ENCODE measurements around the gene PPP2R5D.
A peak's percentile ranks its signal among the peaks of the same experiment; 100 is the strongest.
"Not testable (repeated sequence)": the region's sequence is repeated elsewhere in the genome, so short reads cannot be mapped to it uniquely, and the experiment has no call there.

Gene PPP2R5D

DNA sequence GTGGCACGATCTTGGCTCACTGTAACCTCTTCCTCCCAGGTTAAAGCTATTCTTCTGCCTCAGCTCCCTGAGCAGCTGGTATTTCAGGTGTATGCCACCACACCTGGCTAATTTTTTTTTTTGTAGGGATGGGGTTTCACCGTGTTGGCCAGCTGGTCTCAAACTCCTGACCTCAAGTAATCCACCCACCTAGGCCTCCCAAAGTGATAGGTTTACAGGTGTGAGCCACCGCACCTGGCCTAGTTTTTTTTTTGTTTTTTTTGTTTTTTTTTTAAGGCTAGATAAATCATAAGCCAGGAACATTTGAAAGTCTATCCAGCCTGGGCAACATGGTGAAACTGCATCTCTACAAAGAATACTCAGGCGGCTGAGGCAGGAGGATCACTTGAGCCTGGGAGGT is 48.0 kb downstream of the PPP2R5D start:
- no peak for DNase-seq (ENCODE audit: low spot score)

DNA sequence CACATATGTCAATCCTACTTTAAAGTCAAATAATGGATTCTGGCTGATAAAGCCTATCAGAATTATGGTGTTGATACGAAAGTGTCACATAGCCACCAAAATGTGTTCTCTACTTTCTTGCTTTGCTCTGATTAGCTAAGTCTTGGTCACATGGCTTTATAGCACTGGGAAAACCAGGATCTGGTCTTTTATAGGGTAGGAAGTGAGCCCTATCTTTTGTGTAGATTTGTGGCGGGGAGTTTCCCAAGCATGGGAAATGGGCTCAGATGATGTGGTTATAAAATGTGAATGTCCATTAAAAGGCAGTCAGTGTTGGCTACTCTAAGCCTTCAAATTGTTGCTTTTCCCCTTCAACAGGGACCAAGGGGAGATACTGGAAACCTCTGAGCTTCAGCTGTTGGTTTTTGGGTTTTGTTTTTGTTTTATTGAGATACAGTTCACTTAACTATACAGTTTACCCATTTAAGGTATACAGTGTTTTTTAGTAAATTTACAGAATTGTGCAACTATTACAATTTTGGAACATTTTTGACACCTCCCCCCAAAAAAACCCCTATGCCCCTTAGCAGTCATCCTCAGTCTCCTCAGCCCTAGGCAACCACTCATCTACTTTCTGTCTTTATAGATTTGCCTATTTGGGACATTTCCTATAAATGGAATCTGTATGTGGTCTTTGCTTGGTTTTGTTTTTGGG is 49.3 kb downstream of the PPP2R5D start:
- no peak for DNase-seq (ENCODE audit: low spot score)

DNA sequence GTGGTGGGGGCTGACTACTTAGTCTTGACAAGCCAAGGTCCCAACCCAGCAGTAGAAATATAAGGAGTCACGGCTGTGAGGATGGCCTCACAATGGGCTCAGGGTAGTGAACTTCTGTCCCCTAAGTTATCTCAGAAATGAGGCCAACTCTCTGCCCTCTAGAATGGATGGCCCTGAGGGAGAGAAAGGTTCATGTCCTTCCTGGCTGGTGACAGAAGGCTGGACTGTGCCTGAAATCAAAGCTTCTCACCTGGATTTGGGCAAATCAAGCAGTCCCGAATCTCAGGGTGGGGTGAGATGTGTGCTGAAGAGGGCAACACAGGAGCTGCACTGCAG is 49.8 kb downstream of the PPP2R5D start:
- DNase-seq (ENCODE audit: low spot score) = no peak

DNA sequence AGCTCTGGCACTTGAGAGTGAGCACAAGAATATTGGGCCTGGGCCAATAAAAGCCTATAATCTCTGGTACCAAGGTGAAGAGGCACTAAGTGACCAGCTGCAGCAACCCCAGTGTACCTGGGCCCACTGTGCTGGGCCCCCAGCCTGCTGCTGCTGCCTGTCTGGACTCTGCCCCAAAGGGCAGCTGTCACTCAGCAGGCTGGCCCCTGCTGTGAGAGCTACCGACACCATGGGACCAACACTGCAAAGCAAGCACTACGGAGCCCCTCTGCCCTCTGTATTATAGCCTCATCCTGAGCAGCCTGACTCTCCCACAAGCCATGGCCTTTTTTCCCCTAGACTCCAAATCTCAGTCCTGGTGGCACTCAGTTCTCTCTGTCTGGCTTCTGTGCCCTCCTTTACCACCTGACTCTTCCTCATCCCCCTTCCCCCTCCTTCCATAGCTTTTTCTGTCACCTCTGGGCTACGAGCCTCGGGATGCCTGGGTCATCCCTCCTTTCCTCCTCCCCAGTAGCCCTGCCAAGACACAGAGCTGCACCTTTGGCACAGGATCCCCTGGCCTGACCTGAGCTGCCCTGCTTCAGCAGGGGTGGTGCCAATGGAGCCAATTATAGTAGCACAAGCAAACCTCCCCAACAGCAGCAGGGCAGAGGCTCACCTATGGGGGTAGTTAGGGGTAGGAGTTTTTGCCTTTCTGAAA is 51.3 kb downstream of the PPP2R5D start:
- DNase-seq (ENCODE audit: low spot score) = no peak

DNA sequence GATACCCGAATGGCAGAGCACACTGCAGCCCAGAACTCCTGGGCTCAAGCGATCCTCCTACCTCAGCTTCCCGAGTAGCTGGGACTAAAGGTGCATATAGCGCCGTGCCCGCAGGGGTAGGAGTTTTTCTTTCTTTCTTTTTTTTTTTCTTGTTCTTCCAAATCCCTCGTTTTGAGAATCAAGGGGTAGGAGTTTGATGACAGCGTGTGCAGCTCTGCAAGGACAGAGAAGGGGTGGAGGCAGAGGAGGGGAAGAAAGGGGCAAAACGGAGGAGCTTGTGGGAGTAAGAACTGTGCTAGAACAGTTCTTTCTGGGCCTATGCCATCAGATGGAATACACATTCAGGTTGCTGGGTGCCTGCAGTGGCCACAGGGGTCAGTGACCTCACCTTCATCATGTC is 52.3 kb downstream of the PPP2R5D start:
- no peak for DNase-seq (ENCODE audit: low spot score)

DNA sequence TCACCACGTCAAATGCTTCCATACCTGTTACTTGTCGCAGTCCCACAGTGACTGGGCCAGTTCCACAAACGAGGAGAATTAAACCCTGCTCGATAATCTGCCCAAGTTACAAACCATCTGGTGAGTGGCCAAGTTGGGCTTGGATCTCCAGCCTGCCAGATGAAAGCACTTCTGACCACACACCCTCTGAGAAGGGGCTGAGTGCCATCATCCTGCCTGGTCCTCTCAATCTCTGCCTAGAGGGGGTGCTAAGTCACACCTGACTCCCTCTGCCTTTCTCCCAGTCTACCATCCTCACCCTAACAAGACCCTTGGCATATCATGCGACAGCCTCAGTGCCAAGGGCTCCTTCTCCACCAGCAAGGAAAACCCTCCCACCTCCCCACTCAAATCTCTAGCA is 52.8 kb downstream of the PPP2R5D start:
- DNase-seq (ENCODE audit: low spot score) = no peak

DNA sequence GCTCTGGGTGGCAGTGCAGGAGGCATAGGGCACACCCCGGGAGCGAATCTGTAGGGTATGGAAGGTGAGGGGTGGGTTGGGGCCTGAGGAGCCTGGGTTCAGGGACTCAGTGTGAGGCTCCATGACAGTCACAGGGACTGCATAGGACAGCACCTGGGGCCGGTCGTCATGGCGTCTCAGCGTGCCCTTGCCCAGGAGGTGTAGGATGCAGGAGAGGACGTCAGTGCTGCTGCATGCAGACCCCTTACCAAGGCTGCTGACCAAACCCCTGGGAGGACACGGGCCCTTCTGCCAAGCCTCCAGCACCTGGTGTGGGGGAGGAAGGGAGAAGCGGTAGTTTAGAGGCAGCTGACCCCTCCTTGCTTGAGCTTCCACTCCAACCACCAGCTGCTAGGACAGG is 53.3 kb downstream of the PPP2R5D start:
- no peak for DNase-seq (ENCODE audit: low spot score)

DNA sequence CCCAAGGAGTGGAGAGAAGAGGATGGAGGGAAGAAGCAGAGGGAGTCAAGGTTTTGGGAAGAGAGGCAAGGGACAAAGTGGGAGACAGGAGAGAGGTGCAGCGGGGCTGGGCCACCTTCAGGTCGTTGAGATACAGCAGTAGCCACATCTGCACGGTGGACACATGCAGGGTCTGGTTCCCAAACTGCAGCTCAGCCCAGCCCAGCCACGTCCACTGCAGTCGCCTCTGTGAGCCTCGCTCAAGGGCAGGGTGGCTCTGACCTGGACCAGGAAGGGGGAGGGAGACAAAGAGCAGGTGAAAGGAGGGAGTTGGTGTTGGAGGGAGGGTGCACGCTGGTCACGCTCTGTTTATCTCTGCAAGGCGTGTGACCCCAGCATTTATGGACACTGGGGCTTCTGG is 54.4 kb downstream of the PPP2R5D start:
- no peak for DNase-seq (ENCODE audit: low spot score)

DNA sequence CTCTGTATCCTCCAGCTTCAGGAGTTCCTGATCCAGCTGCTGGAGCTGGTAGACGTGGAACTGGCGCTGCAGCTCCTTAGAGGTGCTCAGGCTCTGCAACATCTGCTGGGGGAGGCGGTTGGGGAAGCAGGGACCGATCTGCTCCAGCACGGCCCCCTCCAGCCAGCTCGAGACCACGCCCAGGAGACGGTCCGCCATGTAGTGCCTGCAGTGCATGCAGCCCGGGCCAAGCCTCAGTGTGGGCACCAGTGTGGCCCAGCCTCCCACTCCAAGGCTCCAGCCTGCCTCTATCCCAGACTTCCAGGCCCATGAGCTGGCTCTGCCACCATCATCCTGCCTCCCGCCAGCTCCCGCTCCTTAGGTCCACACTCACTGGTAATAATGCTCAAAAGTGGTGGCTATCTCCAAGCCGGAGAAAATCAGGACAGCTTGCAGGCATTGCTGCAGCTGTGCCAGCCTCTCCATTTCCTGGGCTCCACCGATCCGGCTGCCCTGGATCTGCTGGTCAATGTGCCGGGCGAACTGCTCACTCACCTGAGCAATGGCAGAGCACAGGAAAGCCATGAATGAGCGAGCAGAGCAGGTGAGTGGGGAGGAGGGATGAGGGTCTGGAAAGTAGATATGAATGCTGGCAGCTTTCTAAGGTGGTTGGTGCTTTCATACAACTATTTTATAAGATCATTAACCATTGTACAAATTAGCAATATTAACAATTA is 56.3 kb downstream of the PPP2R5D start:
- no peak for DNase-seq (ENCODE audit: low spot score)

DNA sequence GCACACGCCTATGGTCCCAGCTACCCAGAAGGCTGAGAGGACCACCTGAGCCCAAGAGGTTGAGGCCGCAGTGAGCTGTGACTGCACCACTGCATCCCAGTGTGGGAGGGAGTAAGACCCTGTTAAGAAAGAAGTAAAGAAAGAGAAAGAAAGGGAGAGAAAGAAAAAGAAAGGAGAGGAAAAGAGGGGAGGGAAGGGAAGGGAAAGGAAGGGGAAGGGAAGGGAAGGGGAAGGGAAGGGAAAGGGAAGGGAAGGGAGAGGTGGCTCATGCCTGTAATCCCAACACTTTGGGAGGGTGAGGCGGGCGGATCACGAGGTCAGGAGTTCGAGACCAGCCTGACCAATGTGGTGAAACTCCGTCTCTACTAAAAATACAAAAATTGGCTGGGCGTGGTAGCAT is 57.1 kb downstream of the PPP2R5D start:
- DNase-seq (ENCODE audit: low spot score) = not testable (repeated sequence)

DNA sequence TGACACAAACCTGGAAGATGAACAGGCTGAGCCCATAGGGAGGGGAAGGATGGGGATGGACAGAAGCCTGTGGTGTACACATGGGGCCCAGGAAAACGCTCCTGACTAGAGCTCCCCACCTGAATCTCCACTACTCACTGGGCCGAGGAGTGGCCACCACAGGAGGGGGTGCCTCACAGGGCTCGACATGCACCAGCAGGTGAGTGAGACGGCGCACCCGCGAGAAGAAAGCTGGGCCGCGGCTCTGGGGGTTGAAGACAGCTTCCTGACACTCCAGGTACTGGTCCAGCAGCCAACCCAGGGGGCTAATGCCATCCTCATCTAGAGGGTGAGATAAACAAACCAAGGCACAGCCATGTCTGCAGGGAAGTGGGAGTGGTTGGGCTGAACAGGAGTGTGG is 58.9 kb downstream of the PPP2R5D start:
- no peak for DNase-seq (ENCODE audit: low spot score)

DNA sequence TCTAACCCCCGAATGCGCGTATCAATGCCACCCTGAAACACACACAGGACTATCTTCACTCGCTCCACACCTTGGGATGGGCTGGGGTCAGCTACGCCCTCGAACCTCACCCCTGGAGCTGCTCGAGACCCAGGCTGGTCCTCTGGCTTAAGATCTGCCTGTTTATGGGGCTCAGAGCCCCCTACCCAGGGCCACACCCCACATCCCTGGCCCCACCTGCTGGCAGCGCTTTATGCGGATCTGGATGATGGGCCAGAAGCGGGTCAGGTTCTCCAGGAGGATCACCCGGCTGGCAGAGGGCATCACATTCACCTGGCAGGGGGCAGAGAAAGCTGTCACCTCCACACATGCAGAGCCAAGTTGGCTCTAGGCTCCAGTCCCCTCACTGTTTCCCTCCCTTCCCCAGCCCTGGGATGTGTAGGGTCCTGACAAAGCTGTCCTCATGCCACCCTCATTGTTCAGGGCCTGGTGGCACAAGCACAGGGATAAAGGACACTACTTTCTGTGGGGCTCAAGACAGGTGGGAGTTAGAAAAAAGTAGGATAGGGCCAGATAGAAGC is 61.1 kb downstream of the PPP2R5D start:
- DNase-seq (ENCODE audit: low spot score) = no peak

DNA sequence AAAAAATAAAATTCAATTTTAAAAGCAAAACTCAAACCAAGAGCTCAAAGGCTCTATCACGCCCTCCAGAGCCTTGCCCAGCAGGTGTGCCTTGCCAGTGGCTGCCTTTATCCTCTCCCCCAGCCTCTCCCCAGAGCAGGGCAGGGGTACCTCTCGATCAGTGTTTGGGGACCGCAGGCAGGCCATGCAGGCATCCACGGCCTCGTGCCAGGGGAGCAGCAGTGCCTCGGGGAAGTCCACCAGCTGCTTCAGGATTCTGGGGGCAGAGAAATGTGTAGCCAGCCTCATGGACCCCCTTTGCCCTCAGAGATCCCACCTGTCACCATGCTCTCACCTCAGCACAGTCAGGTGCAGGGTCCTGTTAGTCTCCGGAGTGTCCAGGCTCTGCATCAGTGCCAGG is 63.6 kb downstream of the PPP2R5D start:
- DNase-seq (ENCODE audit: low spot score) = no peak

DNA sequence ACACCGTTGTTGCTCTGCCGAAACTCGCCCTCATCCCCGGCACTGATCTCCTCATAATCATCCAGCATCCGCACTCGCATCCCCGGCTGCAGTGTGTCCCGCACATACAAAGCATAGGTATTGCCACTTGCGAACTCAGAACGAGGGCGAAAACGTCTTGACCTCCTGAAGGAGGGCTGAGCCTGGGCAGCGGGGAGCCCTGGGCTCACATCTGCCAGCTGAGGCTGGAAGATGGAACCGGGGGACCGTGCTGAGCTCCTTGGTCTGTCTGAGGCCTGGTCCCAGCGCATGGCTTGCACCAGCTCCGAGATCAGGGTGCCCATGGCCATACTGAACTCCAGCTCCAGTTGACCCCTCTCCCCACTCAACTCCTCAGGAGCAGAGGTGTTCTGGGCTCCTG is 66.6 kb downstream of the PPP2R5D start:
- no peak for DNase-seq (ENCODE audit: low spot score)

DNA sequence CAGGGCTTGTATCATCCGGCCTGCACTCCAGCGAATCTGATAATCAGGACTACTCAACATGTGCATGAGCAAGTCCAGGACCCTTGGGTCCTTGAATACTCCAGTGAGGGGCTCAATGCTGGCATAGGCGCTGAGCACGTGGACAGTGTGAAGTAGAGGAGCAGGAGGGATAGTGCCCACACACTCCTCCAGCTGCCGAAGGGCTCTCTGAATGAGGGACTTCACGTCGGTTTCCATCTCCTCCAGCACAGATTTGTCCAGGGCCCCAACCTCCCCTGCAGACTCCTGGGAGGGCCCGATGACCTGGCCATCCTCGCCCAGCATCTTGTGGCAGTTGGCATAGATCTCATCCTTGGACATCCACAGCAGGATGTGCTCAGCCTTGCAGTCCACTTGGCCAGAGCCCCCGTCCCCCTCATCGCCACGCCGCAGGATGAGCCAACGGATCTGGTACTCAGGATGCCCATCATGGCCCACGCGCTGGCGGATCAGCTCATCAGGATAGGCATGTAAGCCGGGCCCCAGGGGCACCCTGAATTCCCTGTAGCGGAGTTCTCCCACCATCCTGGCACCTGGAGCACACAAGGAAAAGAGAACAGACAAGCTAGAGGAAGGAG is 68.0 kb downstream of the PPP2R5D start:
- no peak for DNase-seq (ENCODE audit: low spot score)

DNA sequence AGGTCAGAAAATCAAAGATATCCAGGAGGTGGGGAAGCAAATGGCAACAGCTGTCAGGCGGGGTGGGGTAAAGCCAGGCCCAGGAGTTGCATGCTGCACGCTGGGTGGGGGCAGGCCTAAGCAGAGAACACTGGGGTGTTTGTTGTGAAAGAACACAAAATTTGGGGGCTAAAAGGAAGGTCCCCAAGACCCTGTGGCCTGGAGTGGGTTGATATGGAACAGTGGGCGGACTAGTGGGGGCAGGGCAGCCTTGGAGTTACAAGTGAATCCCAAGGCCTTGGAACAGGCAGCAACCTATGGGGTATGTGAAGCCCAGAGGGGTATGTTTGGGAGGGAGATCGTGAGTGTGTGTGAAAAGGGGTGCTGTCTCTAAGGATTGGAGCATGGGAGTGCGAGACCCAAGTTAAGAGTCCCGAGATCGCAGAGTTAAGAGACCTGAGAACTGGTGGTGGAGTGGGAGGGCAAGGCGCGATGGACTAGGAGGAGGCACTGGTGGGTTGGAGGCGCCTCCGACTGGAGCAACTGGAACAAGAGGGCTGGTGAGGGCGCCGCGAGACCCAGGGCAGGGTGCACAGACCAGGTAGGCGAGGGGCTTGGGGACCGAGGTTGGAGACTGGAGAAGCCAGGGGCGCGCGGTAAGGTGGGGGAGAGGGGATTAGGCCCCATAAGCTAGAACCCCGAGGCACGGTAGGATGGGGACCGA is 68.6 kb downstream of the PPP2R5D start:
- DNase-seq (ENCODE audit: low spot score) = no peak

DNA sequence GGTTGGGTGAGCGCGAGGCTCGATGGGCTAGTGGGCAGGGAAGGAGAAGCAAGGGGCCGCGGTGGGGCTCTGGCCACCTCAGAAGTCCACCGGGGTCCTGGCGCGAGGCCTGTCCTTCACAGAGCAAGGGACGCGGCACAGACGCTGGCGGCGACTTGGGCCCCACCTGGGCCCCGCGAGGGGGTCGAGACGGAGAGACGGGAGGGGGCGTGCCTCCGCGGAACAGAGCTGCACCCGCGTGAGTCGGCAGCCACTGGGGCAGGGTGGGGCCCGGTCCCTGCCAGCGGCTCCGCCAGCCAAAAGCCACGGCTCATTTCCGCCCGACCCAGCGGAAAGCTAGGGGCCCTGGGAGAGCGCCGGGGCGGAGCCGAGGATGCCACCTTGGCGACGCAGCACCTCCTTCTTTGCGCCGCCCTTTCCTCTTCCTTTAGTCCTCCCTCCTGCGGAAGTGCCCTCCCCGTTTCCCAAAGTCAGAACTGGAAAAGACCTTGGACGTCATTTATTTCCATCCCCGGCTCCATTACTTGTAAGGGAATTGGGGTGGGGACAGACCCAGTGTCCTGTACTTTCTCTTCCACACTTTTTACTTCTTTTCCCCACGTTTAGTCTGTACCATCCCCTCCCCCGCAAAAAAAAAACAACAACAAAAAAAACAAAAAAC is 69.3 kb downstream of the PPP2R5D start, which contains the start of gene CUL7:
CUL7 (minus strand) TSS at position 307 of the 661 bp plus-strand sequence. CDS start 1,063 bp downstream, outside the sequence.
- DNase-seq (ENCODE audit: low spot score) = peak; percentile 96

DNA sequence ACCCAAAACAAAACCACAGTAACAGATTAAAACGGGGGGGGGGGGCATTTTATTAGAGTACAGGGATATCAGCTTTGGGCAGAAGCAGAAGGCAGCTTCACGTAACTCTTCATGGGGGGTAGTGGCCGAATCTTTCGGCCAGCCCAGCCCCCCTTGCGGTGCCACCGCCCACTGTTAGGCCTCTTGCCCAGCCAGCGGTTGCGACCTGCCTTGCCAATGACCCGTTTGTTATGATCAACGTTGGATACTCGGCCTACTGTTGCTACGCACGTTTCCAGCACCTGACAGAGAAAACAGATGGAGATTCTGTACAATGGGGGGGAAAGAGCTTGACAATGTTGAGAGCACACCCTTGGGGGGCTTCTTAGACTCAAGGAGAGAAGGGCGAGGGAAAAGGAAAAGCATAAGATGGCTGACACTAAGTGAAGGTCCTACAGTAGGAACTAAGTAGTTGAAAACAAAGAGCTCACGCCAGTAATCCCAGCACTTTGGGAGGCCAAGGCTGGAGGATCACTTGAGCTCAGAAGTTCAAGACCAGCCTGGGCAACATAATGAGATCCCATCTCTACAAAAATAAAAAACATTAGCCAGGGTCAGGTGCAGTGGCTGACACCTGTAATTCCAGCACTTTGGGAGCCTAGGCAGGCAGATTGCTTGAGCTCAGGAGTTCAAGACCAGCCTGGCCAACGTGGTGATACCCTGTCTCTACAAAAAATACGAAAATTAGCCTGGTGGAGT is 70.0 kb downstream of the PPP2R5D start:
- DNase-seq (ENCODE audit: low spot score) = no peak

DNA sequence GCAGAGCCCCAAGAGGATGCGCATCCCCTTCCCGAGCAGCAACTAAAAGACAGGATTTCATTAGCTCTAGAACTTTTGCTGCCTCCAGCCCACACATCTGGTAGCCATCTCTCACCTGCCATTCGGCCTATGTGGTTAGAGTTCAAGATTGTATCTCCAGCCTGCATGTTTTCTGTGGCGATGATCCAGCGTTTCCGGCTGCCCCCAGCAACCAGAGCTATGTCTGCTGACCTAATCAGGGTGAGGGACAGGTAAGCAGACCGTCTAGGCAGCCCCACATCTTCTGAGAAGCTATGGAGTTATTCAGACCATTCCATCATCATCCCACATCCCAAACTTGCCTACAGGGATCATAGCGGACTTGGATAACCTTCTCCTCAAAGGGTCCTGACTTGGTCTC is 71.6 kb downstream of the PPP2R5D start:
- no peak for DNase-seq (ENCODE audit: low spot score)

DNA sequence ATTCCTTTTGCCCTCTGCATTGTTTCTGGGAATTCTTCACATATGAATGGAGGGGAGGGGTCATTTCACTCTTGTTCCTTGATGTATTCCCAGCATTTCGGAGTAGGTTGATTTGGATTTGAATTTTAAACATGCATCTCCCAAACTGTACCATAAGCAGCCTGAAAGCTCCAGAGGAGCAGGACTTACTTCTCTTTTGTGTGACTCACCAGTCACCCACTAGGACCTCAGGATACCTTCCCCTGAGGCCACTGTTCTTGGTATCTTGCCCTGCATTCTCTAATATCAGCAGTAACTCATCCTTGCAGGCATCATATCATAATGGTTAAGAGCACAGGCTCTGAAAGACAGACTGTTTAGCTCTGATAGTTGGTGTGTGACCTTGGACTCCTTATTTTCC is 74.2 kb downstream of the PPP2R5D start:
- DNase-seq (ENCODE audit: low spot score) = no peak
